PFSK-1 (cell line): Measurements from ENCODE around the gene MARVELD2.

ENCODE experiments used
- POLR2AphosphoS5 ChIP-seq: IDR thresholded peaks from 2 replicates; pipeline ENCODE4 v1.6.1; 2012; ENCODE audit warnings: low read depth, mild to moderate bottlenecking, control low read depth, low read length, moderate library complexity
- TF ChIP-seq, protein P1 (sequence below), 2 experiments: IDR thresholded peaks; 2 replicates each; pipeline versions ENCODE4 v1.6.1 to v1.8.0; 2011 to 2012; ENCODE audit warnings: low read depth in 2 of 2, low read length in 2 of 2, control low read depth in 1 of 2, inconsistent platforms in 1 of 2, mild to moderate bottlenecking in 1 of 2, moderate library complexity in 1 of 2; ENCODE audit not compliant: insufficient read depth in 1 of 2

DNA sequence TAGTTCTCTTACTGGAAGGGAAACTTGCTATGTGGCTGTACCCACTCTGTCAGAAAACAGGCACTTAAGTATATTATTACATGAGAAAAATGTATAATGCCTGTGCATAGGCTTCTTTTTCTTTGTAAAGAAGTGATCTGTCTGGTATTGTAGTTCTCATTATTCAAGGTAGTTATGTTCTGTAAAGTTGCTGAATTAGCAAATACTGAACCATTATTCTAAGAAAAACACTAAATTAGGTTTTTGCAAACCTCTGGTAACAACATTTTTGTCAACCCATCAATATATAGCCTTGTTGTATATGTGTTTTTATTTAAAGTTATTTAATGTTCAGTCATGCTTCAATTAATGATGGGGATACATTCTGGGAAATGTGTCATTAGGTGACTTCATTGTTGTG is 36.5 kb upstream of the MARVELD2 start:
- TF ChIP-seq POLR2AphosphoS5: no peak
- TF ChIP-seq, protein P1, sequence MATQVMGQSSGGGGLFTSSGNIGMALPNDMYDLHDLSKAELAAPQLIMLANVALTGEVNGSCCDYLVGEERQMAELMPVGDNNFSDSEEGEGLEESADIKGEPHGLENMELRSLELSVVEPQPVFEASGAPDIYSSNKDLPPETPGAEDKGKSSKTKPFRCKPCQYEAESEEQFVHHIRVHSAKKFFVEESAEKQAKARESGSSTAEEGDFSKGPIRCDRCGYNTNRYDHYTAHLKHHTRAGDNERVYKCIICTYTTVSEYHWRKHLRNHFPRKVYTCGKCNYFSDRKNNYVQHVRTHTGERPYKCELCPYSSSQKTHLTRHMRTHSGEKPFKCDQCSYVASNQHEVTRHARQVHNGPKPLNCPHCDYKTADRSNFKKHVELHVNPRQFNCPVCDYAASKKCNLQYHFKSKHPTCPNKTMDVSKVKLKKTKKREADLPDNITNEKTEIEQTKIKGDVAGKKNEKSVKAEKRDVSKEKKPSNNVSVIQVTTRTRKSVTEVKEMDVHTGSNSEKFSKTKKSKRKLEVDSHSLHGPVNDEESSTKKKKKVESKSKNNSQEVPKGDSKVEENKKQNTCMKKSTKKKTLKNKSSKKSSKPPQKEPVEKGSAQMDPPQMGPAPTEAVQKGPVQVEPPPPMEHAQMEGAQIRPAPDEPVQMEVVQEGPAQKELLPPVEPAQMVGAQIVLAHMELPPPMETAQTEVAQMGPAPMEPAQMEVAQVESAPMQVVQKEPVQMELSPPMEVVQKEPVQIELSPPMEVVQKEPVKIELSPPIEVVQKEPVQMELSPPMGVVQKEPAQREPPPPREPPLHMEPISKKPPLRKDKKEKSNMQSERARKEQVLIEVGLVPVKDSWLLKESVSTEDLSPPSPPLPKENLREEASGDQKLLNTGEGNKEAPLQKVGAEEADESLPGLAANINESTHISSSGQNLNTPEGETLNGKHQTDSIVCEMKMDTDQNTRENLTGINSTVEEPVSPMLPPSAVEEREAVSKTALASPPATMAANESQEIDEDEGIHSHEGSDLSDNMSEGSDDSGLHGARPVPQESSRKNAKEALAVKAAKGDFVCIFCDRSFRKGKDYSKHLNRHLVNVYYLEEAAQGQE (IDR thresholded peaks at IDR 0.05; ENCODE audit: insufficient read depth in 1 of 2, low read depth in 2 of 2, low read length in 2 of 2): no peak
